SK-N-SH (cell line): ENCODE results near the gene FMN1. TPM values are rescaled to one million over a fixed set of nuclear protein-coding genes. Genes with fewer than 3 reads are reported as not detected.

Experiments used
- CTCF ChIA-PET: fragments of 300-600, 350-600 bp; formaldehyde crosslinking; extraction: SDS; loops from one replicate; lab custom pipeline; 2021; lab: Yijun Ruan, JAX
- POLR2A ChIA-PET: fragments of 350-600 bp; sonication (Branson Sonifier 250); formaldehyde crosslinking; extraction: SDS; loops from one replicate; lab custom pipeline; 2020; ENCODE audit warnings: antibody characterized with exemption, inconsistent platforms; lab: Yijun Ruan, JAX
- DNase-seq: peaks from one replicate; pipeline ENCODE4 v3.0.0; 2012
- H2AFZ ChIP-seq: fragments of 200-600 bp; sonication (generic); 2 replicates; pipeline ENCODE4 v1.8.1; 2016; ENCODE audit warnings: antibody characterized with exemption, mild to moderate bottlenecking, low read depth
- H3F3A ChIP-seq: fragments of 200-600 bp; sonication (generic); replicated peaks from 2 replicates; pipeline ENCODE3; 2016; ENCODE audit warnings: antibody characterized with exemption, mild to moderate bottlenecking; ENCODE audit not compliant: insufficient read depth
- H3K27ac ChIP-seq, 2 experiments: fragments of 200-500 bp in 1 of 2; fragments of 200-600 bp in 1 of 2; sonication (Bioruptor generic) in 1 of 2; sonication (generic), shearing (Covaris generic) in 1 of 2; 2 replicates each; pipeline versions ENCODE4 v1.5.1 to v1.6.1; 2014 to 2016; ENCODE audit warnings: low read depth in 2 of 2, inconsistent platforms in 1 of 2, low read length in 1 of 2, mild to moderate bottlenecking in 1 of 2, mixed read lengths in 1 of 2
- H3K27me3 ChIP-seq: fragments of 200-600 bp; sonication (generic), shearing (Covaris generic); 2 replicates; pipeline ENCODE4 v1.6.1; 2016; ENCODE audit warnings: mixed run types; ENCODE audit not compliant: insufficient read depth
- H3K36me3 ChIP-seq, 2 experiments: fragments of 200-500 bp in 1 of 2; fragments of 200-600 bp in 1 of 2; sonication (Bioruptor generic) in 1 of 2; sonication (generic) in 1 of 2; replicated peaks in 1 of 2; 2 replicates each; pipeline versions ENCODE3 to v1.5.1; 2014 to 2016; ENCODE audit warnings: low read length in 1 of 2, mild to moderate bottlenecking in 1 of 2; ENCODE audit not compliant: insufficient read depth in 2 of 2, control insufficient read depth in 1 of 2
- H3K4me1 ChIP-seq, 2 experiments: fragments of 200-500 bp in 1 of 2; fragments of 200-600 bp in 1 of 2; sonication (Bioruptor generic) in 1 of 2; sonication (generic), shearing (Covaris generic) in 1 of 2; 2 replicates each; pipeline versions ENCODE4 v1.5.1 to v1.6.1; 2014 to 2016; ENCODE audit warnings: low read depth in 1 of 2, low read length in 1 of 2, mixed run types in 1 of 2; ENCODE audit not compliant: insufficient read depth in 2 of 2, control insufficient read depth in 1 of 2
- H3K4me2 ChIP-seq: fragments of 200-600 bp; sonication (generic), shearing (Covaris generic); 2 replicates; pipeline ENCODE4 v1.6.1; 2017; ENCODE audit warnings: mixed run types
- H3K4me3 ChIP-seq, 2 experiments: fragments of 200-500 bp in 1 of 2; fragments of 200-600 bp in 1 of 2; sonication (Bioruptor generic) in 1 of 2; sonication (generic), shearing (Covaris generic) in 1 of 2; 2 replicates each; pipeline versions ENCODE4 v1.5.1 to v1.8.1; 2014 to 2016; ENCODE audit warnings: low read depth in 2 of 2, inconsistent platforms in 1 of 2, low read length in 1 of 2, mild to moderate bottlenecking in 1 of 2, mixed read lengths in 1 of 2, moderate library complexity in 1 of 2
- H3K79me2 ChIP-seq: fragments of 200-600 bp; sonication (generic); 2 replicates; pipeline ENCODE4 v1.8.1; 2017; ENCODE audit warnings: mild to moderate bottlenecking; ENCODE audit not compliant: insufficient read depth
- H3K9ac ChIP-seq: fragments of 200-600 bp; sonication (generic); 2 replicates; pipeline ENCODE4 v1.6.1; 2017; ENCODE audit warnings: mixed run types
- H3K9me2 ChIP-seq: fragments of 200-600 bp; sonication (generic); 2 replicates; pipeline ENCODE4 v1.6.1; 2017; ENCODE audit warnings: mixed run types
- H3K9me3 ChIP-seq: fragments of 200-600 bp; sonication (generic); 2 replicates; pipeline ENCODE4 v1.6.1; 2017; ENCODE audit warnings: mixed run types, mild to moderate bottlenecking, moderate library complexity
- H4K20me1 ChIP-seq: fragments of 200-600 bp; sonication (generic); 2 replicates; pipeline ENCODE4 v1.6.1; 2017; ENCODE audit warnings: mild to moderate bottlenecking, mixed run types; ENCODE audit not compliant: insufficient read depth
- CTCF ChIP-seq: fragments of 200-600 bp; sonication (generic); IDR thresholded peaks from 2 replicates; pipeline ENCODE4 v1.6.1; 2017; ENCODE audit warnings: antibody characterized with exemption, mild to moderate bottlenecking, moderate library complexity
- ELF1 ChIP-seq: IDR thresholded peaks from 2 replicates; pipeline ENCODE4 v1.4.0; 2012
- EP300 ChIP-seq, 2 experiments: IDR thresholded peaks; 2 replicates each; pipeline versions ENCODE4 v1.4.0 to v1.6.1; 2012; ENCODE audit warnings: borderline replicate concordance in 1 of 2, low read depth in 1 of 2, low read length in 1 of 2
- FOSL2 ChIP-seq: IDR thresholded peaks from 2 replicates; pipeline ENCODE4 v1.4.0; 2012; ENCODE audit warnings: low read depth, mild to moderate bottlenecking, moderate library complexity, borderline replicate concordance
- FOXJ3 ChIP-seq: sonication (generic); formaldehyde crosslinking; IDR thresholded peaks from 2 replicates; pipeline ENCODE4 v1.5.1; 2020; ENCODE audit warnings: mild to moderate bottlenecking, missing genetic modification reagents
- GATA2 ChIP-seq: sonication (generic); formaldehyde crosslinking; IDR thresholded peaks from 2 replicates; pipeline ENCODE4 v1.5.0; 2020; ENCODE audit warnings: mild to moderate bottlenecking, missing genetic modification reagents
- JUND ChIP-seq: IDR thresholded peaks from 2 replicates; pipeline ENCODE4 v1.4.0; 2012
- MAX ChIP-seq: IDR thresholded peaks from 2 replicates; pipeline ENCODE4 v1.4.0; 2012; ENCODE audit warnings: low read depth
- NFIC ChIP-seq: IDR thresholded peaks from 2 replicates; pipeline ENCODE4 v1.4.0; 2012; ENCODE audit warnings: borderline replicate concordance
- NRF1 ChIP-seq: IDR thresholded peaks from 2 replicates; pipeline ENCODE4 v1.6.1; 2012; ENCODE audit warnings: low read depth, mild to moderate bottlenecking, low read length
- PBX3 ChIP-seq: IDR thresholded peaks from 2 replicates; pipeline ENCODE4; 2012
- POLR2AphosphoS5 ChIP-seq: IDR thresholded peaks from 2 replicates; pipeline ENCODE4 v1.6.1; 2012; ENCODE audit warnings: low read depth, low read length
- RAD21 ChIP-seq: IDR thresholded peaks from 2 replicates; pipeline ENCODE4 v1.6.1; 2012; ENCODE audit warnings: mild to moderate bottlenecking, low read length
- RFX5 ChIP-seq: IDR thresholded peaks from 2 replicates; pipeline ENCODE4 v1.6.1; 2012; ENCODE audit warnings: mild to moderate bottlenecking, improper control_type of control experiment, low read length
- SMC3 ChIP-seq: IDR thresholded peaks from 2 replicates; pipeline ENCODE4 v1.6.1; 2012; ENCODE audit warnings: low read depth, low read length, improper control_type of control experiment
- TAF1 ChIP-seq: IDR thresholded peaks from 2 replicates; pipeline ENCODE4 v1.6.1; 2012; ENCODE audit warnings: low read depth, mild to moderate bottlenecking, low read length, moderate library complexity, borderline replicate concordance
- TEAD4 ChIP-seq: IDR thresholded peaks from 2 replicates; pipeline ENCODE4 v1.4.0; 2012; ENCODE audit warnings: mild to moderate bottlenecking, borderline replicate concordance; ENCODE audit not compliant: insufficient read depth
- WGBS: methylation state at CpG from one replicate; pipeline ENCODE4 v1.1.6; 2017; ENCODE audit warnings: low lambda C conversion rate; 5-methylcytosine and 5-hydroxymethylcytosine counted together
- polyA plus RNA-seq, 3 experiments: library from polyadenylated mRNA; depleted of rRNA; stranded (reverse); fragments of >200 nt; gene quantifications; 2 replicates each; pipeline ENCODE4 v1.2.3, GENCODE V29; 2012

The FMN1 gene
- polyA plus RNA-seq, 1 of the 3 experiments (the other 2 are of a cell fraction): 9.1 TPM

- Histone ChIP-seq H3K27ac (no peak overlapping the region), H3K4me2 (no peak overlapping the region), H3K36me3 (no peaks in the 10 kb centered on the region), H3K4me3 (no peak overlapping the region), H3K4me1 (peaks cover 10 to 28% of the 10 kb centered on the region in 2 experiments; a peak in 3 of 4 replicates), H3K9me2 (no peaks in the 10 kb centered on the region), H3K9me3 (no peaks in the 10 kb centered on the region), H3K27me3 (no peaks in the 10 kb centered on the region), H3K79me2 (peaks cover 99% of the 10 kb centered on the region), H3F3A (peaks cover 11% of the 10 kb centered on the region), H4K20me1 (peaks cover 83% of the 10 kb centered on the region), H2AFZ (no peak overlapping the region), H3K9ac (no peak overlapping the region)
- TF ChIP-seq CTCF (no peak), MAX (no peak), NFIC (no peak), GATA2 (CRISPR knock-in tag) (no peak), TAF1 (no peak), FOXJ3 (CRISPR knock-in tag) (no peak), PBX3 (no peak), JUND (no peak)
- CTCF ChIA-PET: interaction anchor here (1.7 kb wide), 1 partner anchor 9 kb away, joined by 9 read pairs; no protein-coding TSS in a partner anchor
- WGBS: 95% methylated on average over 5 of the region's 5 CpGs
- POLR2A ChIA-PET: interaction anchor here (0.6 kb wide), 1 partner anchor 1194 kb away, joined by 3 read pairs; no protein-coding TSS in a partner anchor
- no peak for DNase-seq
These were observed 164.2 kb downstream of the FMN1 start for GRCh38 chr15:33030315-33030714.

GRCh38 chr15:33029109-33029652 is 165.3 kb downstream of the FMN1 start:
- H3K27me3 ChIP-seq: no peaks in the 10 kb centered on the region
- WGBS: 72% methylated on average over 5 of the region's 5 CpGs
- H3K4me2 ChIP-seq: no peak overlapping the region
- H3K79me2 ChIP-seq: peaks cover 99% of the 10 kb centered on the region
- H3K4me1 ChIP-seq: peaks cover 10 to 28% of the 10 kb centered on the region in 2 experiments; a peak in 3 of 4 replicates
- no peaks in the 10 kb centered on the region for H3K9me3 ChIP-seq
- POLR2A ChIA-PET: no interaction called here
- no peak overlapping the region for H3K4me3 ChIP-seq
- DNase-seq: no peak
- no peaks in the 10 kb centered on the region for H3K36me3 ChIP-seq
- H3F3A ChIP-seq: peaks cover 15% of the 10 kb centered on the region
- no peaks in the 10 kb centered on the region for H3K9me2 ChIP-seq
- H2AFZ ChIP-seq: no peak overlapping the region
- no peak overlapping the region for H3K9ac ChIP-seq
- H3K27ac ChIP-seq: peak overlapping the region; percentile 9 to 47; a peak in 3 of 4 replicates
- TF ChIP-seq FOSL2 (no peak), TEAD4 (no peak), POLR2AphosphoS5 (no peak), TAF1 (no peak), SMC3 (no peak), EP300 (IDR thresholded peaks at IDR 0.05; ENCODE audit: borderline replicate concordance in 1 of 2, low read depth in 1 of 2, low read length in 1 of 2) (no peak), RAD21 (no peak), JUND (no peak), NRF1 (no peak), ELF1 (no peak), RFX5 (no peak)
- TF ChIP-seq, all 33 proteins: peak for 0
- H4K20me1 ChIP-seq: peaks cover 76% of the 10 kb centered on the region
- CTCF ChIA-PET: interaction anchor here (1.1 to 3.3 kb wide), 3 partner anchors 31 to 104 kb away, joined by 3 to 18 read pairs (median 6); no protein-coding TSS in a partner anchor
